Measurements from ENCODE around the gene GRIN2C.

Gene GRIN2C

DNA sequence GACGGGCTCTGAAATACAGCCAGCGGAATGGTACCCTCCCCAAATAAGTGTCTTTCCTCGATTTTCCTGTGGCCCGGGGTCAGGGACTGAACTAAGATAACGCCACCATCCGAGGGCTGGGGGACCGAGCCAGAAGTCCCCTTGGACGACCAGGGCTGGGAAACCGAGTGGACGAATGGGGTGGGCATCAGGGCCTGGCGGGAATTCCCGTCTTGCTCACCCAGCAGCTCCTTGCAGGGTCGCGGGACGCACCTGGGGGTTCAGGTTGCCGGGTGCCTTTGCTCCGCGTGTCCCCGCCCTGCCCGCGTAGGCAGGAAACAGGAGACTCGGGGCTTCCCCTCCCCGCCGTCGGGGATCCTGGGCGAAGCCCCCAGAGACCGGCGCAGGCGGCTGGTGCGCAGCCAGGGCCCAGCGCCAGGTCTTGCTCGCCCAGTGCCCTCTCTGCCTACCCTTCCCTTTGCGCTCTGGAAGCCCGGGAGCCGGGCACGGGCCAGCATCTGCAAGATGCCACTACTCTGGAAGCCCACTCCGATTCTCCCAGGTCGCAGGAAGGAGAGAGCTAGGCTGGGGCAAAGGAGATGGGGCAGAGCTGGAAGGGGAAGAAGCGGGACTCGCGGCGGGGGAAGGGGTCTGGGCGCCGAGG, 665 bp upstream of the GRIN2C start:
- Histone ChIP-seq H3K36me3 (ENCODE audit: control insufficient read depth, insufficient read depth, low read length) (no peaks in the 10 kb centered on the region), H3K4me1 (ENCODE audit: control insufficient read depth, insufficient read depth, low read length) (peaks cover 20% of the 10 kb centered on the region), H3K4me3 (ENCODE audit: low read length) (no peak overlapping the region), H3K9me3 (ENCODE audit: control insufficient read depth, low read length) (no peaks in the 10 kb centered on the region), H3K27me3 (ENCODE audit: control insufficient read depth, insufficient read depth, low read length) (peaks cover 67% of the 10 kb centered on the region), H3K9ac (ENCODE audit: low read length) (no peak overlapping the region)

DNA sequence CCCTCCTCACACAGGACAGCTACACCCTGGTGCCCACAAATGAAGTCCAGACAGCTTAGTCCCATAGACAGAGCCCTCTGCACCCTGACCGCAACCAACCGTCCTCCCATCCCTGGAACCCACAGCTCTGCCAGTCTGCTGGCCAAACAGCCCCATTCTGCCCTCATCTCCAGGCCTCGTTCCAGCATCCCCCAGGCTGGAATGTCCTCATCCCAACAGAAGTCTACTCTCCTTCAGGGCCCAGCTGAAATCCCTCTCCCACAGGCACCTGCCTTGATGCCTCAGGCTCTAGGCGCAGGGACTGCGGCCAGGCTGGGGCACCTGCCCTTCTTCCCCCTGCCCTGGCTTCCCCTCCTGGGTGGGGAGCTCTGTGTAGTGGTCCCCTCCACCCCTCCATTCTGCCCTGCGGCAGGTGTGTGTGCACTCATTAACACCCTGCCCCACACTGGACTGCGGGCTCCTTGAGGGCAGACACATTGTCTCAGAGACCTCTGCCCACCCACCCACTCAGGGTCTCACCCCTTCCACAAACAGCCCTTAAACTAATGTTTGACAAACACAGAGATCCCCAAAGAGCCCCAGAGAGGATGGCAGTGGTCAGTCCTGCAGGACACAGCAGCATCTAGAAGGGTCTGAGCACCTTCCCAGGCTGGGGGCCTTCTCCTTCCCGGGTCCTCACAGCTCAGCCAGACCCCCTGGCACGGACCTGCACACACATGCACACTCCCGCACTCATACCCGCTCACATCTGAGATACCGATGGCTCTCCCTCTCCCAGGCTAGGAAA, 820 bp downstream of the GRIN2C start:
- Histone ChIP-seq H3K27me3 (ENCODE audit: control insufficient read depth, insufficient read depth, low read length) (peaks cover 81% of the 10 kb centered on the region), H3K9ac (ENCODE audit: low read length) (no peak overlapping the region), H3K9me3 (ENCODE audit: control insufficient read depth, low read length) (no peaks in the 10 kb centered on the region), H3K36me3 (ENCODE audit: control insufficient read depth, insufficient read depth, low read length) (no peaks in the 10 kb centered on the region), H3K4me3 (ENCODE audit: low read length) (no peak overlapping the region), H3K4me1 (ENCODE audit: control insufficient read depth, insufficient read depth, low read length) (peaks cover 20% of the 10 kb centered on the region)

DNA sequence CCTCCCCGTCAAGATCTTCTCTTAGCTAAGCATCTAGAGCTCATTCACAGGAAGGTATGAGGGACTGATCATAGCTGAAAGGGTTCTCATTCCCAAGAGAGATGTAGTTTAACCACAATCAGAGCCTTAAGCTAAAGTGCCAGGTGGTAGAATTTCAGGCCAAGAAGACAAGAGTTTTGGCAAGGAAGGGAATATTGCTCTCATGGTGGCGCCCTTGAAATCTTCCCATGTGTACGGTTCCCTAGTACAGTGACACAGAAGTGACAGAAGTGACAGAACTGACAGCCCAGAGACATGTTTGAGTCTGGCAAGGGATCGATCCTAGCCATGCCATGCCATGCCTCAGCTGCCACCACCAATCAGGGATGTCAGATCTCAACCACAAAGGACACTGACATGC, 2.5 kb downstream of the GRIN2C start:
- H3K9me3 ChIP-seq (ENCODE audit: control insufficient read depth, low read length) = no peaks in the 10 kb centered on the region
- H3K4me3 ChIP-seq (ENCODE audit: low read length) = no peak overlapping the region
- no peak overlapping the region for H3K9ac ChIP-seq (ENCODE audit: low read length)
- peaks cover 90% of the 10 kb centered on the region for H3K27me3 ChIP-seq (ENCODE audit: control insufficient read depth, insufficient read depth, low read length)
- H3K36me3 ChIP-seq (ENCODE audit: control insufficient read depth, insufficient read depth, low read length) = no peaks in the 10 kb centered on the region
- H3K4me1 ChIP-seq (ENCODE audit: control insufficient read depth, insufficient read depth, low read length) = peaks cover 14% of the 10 kb centered on the region

DNA sequence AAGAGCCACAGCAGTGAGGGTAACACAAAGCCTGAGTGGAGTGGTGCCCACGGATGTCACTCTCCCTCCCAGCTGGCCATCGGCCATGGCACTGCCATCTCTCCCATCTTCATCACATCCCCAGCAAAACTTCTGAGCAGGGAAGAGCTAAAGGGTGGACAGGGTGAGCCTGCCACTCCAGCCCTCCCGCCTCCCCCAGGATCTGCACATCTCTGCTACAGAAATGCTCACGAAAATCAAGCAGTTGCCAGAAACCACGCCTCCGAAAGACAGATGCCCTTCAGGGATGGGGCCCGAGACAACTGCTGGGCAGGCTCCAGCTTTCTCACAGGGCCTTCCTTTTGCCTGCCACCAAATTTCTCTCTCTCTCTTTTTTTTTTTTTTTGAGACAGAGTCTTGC, 3.6 kb downstream of the GRIN2C start:
- H3K9me3 ChIP-seq (ENCODE audit: control insufficient read depth, low read length) = no peaks in the 10 kb centered on the region
- H3K27me3 ChIP-seq (ENCODE audit: control insufficient read depth, insufficient read depth, low read length) = peaks cover 94% of the 10 kb centered on the region
- peaks cover 10% of the 10 kb centered on the region for H3K4me1 ChIP-seq (ENCODE audit: control insufficient read depth, insufficient read depth, low read length)
- H3K4me3 ChIP-seq (ENCODE audit: low read length) = no peak overlapping the region
- H3K36me3 ChIP-seq (ENCODE audit: control insufficient read depth, insufficient read depth, low read length) = no peaks in the 10 kb centered on the region
- no peak overlapping the region for H3K9ac ChIP-seq (ENCODE audit: low read length)

DNA sequence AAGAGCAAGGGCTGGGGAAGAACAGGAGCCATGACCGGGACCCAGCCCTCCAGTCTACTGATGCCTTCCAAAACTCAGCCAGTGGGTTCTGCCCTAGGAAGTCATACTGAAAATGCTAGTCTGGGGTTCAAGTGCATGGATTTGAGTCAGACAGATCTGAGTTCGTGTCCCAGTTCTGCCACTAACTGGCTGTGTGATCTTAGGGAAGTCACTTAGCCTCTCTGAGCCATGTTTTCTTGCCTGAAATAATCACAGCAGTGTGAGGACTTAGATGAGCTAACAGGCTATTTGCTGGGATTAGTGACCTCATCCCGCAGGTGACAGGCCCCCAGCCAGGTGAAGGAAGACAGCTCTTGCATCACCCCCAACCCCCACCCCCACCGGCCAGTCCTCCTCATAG, 4.4 kb downstream of the GRIN2C start:
- Histone ChIP-seq H3K4me3 (ENCODE audit: low read length) (no peak overlapping the region), H3K4me1 (ENCODE audit: control insufficient read depth, insufficient read depth, low read length) (peaks cover 4% of the 10 kb centered on the region), H3K27me3 (ENCODE audit: control insufficient read depth, insufficient read depth, low read length) (peaks cover 94% of the 10 kb centered on the region), H3K9ac (ENCODE audit: low read length) (no peak overlapping the region), H3K36me3 (ENCODE audit: control insufficient read depth, insufficient read depth, low read length) (no peaks in the 10 kb centered on the region), H3K9me3 (ENCODE audit: control insufficient read depth, low read length) (no peaks in the 10 kb centered on the region)

DNA sequence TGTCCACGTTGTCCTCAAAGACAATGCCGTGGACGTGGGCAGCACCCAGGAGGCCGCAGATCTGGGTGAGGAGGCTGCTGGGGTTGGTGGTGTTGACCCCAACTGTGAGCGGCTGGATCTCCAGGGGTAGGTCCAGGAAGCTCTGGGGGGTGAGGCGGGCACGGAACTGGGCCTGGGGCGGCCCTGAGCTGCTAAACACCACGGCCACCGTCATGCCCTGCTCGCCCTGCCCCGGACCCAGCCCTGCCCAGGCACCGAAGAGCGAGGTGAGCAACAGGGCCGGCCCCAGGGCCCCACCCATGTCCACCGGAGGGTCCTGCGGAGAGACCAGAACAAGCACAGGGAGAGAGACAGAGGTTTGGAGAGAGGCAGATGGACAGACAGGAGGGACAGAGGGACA, 4.9 kb downstream of the GRIN2C start:
- peaks cover 93% of the 10 kb centered on the region for H3K27me3 ChIP-seq (ENCODE audit: control insufficient read depth, insufficient read depth, low read length)
- H3K9ac ChIP-seq (ENCODE audit: low read length) = no peak overlapping the region
- H3K9me3 ChIP-seq (ENCODE audit: control insufficient read depth, low read length) = no peaks in the 10 kb centered on the region
- no peaks in the 10 kb centered on the region for H3K36me3 ChIP-seq (ENCODE audit: control insufficient read depth, insufficient read depth, low read length)
- H3K4me3 ChIP-seq (ENCODE audit: low read length) = no peak overlapping the region
- no peaks in the 10 kb centered on the region for H3K4me1 ChIP-seq (ENCODE audit: control insufficient read depth, insufficient read depth, low read length)

DNA sequence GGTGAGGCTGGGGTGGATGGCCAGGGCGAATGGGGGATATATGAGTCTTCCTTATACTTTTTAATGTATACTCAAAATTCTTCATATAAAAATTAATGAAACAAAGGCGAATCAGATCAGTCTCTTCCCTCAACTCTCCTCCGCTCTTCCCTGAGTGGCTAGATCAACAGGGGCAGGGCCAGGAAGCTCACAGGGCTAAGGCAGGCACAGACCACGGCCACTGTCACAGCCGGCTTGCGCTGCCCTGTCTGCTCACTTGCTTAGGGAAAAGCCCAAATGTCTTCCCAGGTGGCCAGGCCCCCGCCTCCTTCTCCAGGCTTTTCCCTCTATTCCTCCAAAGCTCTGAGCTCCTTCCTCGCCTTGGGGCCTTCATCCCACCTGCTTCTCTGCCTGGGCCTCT, 6.0 kb downstream of the GRIN2C start:
- no peaks in the 10 kb centered on the region for H3K4me1 ChIP-seq (ENCODE audit: control insufficient read depth, insufficient read depth, low read length)
- H3K36me3 ChIP-seq (ENCODE audit: control insufficient read depth, insufficient read depth, low read length) = no peaks in the 10 kb centered on the region
- H3K4me3 ChIP-seq (ENCODE audit: low read length) = no peak overlapping the region
- peaks cover 83% of the 10 kb centered on the region for H3K27me3 ChIP-seq (ENCODE audit: control insufficient read depth, insufficient read depth, low read length)
- H3K9me3 ChIP-seq (ENCODE audit: control insufficient read depth, low read length) = no peaks in the 10 kb centered on the region
- no peak overlapping the region for H3K9ac ChIP-seq (ENCODE audit: low read length)

DNA sequence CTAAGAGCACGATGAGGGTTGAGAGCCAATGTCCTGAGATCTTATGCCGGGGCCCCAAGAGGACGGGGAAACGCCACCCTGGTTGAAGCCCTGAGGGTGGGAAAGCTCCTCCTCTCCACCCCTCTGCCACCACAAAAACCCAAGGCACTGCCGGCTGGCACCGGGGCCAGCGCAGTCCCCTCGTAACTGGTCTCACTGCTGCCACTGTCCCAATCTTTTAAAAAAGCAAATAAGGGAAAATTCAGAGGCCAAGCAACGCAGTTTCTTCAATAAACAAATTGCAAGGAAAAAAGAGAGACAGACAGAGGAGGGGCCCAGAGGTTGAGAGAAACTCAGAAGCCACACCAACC, 6.7 kb downstream of the GRIN2C start:
- Histone ChIP-seq H3K4me3 (ENCODE audit: low read length) (no peak overlapping the region), H3K4me1 (ENCODE audit: control insufficient read depth, insufficient read depth, low read length) (no peaks in the 10 kb centered on the region), H3K36me3 (ENCODE audit: control insufficient read depth, insufficient read depth, low read length) (no peaks in the 10 kb centered on the region), H3K9me3 (ENCODE audit: control insufficient read depth, low read length) (no peaks in the 10 kb centered on the region), H3K27me3 (ENCODE audit: control insufficient read depth, insufficient read depth, low read length) (peaks cover 79% of the 10 kb centered on the region), H3K9ac (ENCODE audit: low read length) (no peak overlapping the region)

DNA sequence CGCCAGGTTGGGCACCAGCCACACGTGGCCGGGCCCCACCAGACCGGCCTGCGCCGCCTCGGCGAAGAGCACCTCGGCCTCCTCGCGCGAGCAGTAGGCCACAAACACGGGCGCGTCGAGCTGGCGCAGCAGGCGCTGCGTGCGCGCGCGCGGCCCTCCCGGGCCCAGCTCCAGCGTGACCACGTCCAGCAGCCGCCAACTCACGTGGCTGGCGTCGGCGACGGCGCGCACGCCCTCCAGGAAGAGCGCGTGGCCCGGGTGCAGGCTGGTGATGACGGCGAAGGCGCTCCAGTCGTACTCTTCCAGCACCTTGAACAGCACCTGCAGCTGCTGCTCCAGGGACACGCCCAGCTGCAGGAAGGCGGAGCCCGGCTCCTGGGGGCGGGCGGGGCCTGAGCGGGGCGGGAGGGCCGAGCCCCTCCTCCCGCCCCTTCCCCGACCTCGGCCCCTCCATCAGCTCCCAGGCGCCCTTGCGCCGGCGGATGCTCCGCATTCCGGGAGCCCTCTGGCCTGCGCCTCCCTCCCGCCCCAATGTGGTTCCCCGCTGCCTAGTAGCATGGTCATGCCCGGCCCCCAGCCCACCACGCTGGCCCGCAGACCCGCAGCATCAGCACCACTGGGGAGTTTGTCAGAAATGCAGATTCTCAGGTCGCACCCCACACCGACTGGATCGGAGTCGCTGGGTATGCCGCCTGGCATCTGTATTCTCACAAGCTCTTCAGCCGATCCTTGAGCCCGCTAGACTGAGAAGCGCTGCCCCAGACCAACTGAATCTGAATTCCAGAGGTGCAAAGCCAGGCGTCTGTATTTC, 7.2 kb downstream of the GRIN2C start:
- no peak overlapping the region for H3K4me3 ChIP-seq (ENCODE audit: low read length)
- H3K9ac ChIP-seq (ENCODE audit: low read length) = no peak overlapping the region
- H3K27me3 ChIP-seq (ENCODE audit: control insufficient read depth, insufficient read depth, low read length) = peaks cover 73% of the 10 kb centered on the region
- no peaks in the 10 kb centered on the region for H3K4me1 ChIP-seq (ENCODE audit: control insufficient read depth, insufficient read depth, low read length)
- H3K9me3 ChIP-seq (ENCODE audit: control insufficient read depth, low read length) = no peaks in the 10 kb centered on the region
- no peaks in the 10 kb centered on the region for H3K36me3 ChIP-seq (ENCODE audit: control insufficient read depth, insufficient read depth, low read length)

DNA sequence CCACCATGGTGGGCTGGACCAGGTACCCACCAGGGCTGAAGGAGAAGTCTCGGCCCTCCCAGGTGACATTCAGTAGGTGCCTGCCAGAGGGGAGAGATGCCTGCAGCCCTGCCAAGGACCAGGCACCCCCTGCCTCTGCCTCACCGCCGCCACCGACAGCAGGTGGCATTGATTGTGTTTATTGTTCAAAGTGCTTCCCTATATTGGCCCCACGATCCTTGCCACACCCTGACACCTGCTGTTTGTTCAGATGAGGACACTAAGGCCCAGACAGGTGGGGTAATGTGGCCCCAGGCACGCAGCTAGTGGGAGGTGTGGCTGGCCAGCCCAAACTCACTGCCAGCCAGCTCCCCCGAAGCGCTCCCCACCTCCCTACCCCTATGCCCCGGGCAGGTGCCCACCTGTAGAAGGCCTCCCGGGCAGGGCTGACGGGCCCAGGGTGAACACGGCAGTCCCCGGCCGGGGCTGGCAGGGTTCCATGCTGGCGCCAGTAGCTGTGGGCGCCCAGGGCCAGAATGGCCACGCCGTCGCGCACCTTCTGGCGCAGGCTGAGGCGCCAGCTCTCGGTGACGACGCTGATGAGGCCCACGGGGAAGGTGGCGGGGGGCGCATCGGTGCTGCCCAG, 8.0 kb downstream of the GRIN2C start:
- no peaks in the 10 kb centered on the region for H3K36me3 ChIP-seq (ENCODE audit: control insufficient read depth, insufficient read depth, low read length)
- no peaks in the 10 kb centered on the region for H3K9me3 ChIP-seq (ENCODE audit: control insufficient read depth, low read length)
- no peaks in the 10 kb centered on the region for H3K4me1 ChIP-seq (ENCODE audit: control insufficient read depth, insufficient read depth, low read length)
- no peak overlapping the region for H3K4me3 ChIP-seq (ENCODE audit: low read length)
- H3K27me3 ChIP-seq (ENCODE audit: control insufficient read depth, insufficient read depth, low read length) = peaks cover 66% of the 10 kb centered on the region
- no peak overlapping the region for H3K9ac ChIP-seq (ENCODE audit: low read length)

DNA sequence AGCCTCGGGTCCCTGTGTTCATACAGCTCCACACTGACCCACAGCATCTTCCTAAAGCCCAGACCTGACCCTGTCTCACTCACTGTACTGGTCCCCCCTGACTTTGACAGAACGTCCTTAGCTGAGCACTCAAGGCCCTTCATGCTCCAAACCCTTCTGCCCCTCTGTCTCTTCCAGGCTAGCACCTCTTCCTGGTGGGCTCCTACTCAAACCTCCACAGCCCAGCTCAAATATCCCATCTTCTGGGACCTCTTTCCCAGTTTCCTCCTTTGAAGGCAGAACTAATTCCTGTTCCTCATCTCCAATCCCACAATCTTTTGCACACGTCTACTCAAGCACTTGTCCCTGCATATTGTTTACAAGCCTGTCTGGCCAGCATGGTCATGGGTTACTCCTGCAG, 8.8 kb downstream of the GRIN2C start:
- Histone ChIP-seq H3K9me3 (ENCODE audit: control insufficient read depth, low read length) (no peaks in the 10 kb centered on the region), H3K4me1 (ENCODE audit: control insufficient read depth, insufficient read depth, low read length) (no peaks in the 10 kb centered on the region), H3K36me3 (ENCODE audit: control insufficient read depth, insufficient read depth, low read length) (no peaks in the 10 kb centered on the region), H3K9ac (ENCODE audit: low read length) (no peak overlapping the region), H3K4me3 (ENCODE audit: low read length) (no peak overlapping the region), H3K27me3 (ENCODE audit: control insufficient read depth, insufficient read depth, low read length) (peaks cover 60% of the 10 kb centered on the region)

DNA sequence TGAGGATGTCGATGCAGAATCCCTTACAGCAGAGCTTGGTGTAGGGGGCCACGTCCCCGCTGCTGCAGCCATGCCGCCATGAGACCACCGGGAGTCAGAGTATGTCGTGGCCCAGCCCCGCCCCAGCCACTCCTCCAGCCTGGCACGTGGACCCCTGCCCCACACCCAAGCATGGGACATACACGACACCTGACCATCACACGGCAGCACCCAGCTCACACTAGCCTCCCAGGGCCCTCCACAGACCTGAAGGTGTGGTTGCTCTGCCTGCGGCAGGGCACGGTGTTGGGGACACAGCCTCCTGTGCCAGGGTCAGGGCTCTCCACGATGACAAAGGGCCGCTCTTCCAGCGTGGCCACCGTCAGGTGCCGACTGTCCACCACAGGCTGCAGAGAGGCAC, 9.4 kb downstream of the GRIN2C start:
- Histone ChIP-seq H3K4me3 (ENCODE audit: low read length) (no peak overlapping the region), H3K4me1 (ENCODE audit: control insufficient read depth, insufficient read depth, low read length) (no peaks in the 10 kb centered on the region), H3K36me3 (ENCODE audit: control insufficient read depth, insufficient read depth, low read length) (no peaks in the 10 kb centered on the region), H3K9me3 (ENCODE audit: control insufficient read depth, low read length) (no peaks in the 10 kb centered on the region), H3K27me3 (ENCODE audit: control insufficient read depth, insufficient read depth, low read length) (peaks cover 54% of the 10 kb centered on the region), H3K9ac (ENCODE audit: low read length) (no peak overlapping the region)
